Loucy (cell line): ENCODE data around the gene ADORA2A.

Experiments
- EZH2phosphoT487 ChIP-seq: fragments of 200-600 bp; IDR thresholded peaks from 2 replicates; pipeline ENCODE4 v1.6.1; 2018; ENCODE audit warnings: antibody characterized with exemption, mild to moderate bottlenecking, moderate library complexity, borderline replicate concordance
- TF ChIP-seq, protein P1 (sequence below): fragments of 200-600 bp; sonication (generic); conservative IDR thresholded peaks from 2 replicates; pipeline ENCODE4 v1.5.1; 2014; ENCODE audit warnings: mild to moderate bottlenecking, antibody characterized with exemption, low read length

DNA sequence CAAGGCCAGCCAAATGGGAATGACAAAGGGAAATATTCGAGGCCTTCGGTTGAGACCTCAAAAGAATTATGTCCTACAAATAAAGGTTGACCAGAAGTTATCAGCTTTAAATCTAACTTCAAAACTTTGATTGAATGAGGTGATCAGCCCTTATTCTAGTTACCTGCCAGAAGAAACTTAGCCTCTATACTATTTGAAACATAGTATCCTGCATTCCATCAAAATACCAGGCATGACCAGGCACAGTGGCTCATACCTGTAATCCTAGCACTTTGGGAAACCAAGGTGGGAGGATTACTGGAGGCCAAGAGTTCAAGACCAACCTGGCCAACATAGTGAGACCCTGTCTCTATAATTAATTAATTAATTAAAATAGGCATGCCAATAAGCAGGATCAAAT is 44.3 kb upstream of the ADORA2A start:
- TF ChIP-seq EZH2phosphoT487, result no peak
- TF ChIP-seq, protein P1, sequence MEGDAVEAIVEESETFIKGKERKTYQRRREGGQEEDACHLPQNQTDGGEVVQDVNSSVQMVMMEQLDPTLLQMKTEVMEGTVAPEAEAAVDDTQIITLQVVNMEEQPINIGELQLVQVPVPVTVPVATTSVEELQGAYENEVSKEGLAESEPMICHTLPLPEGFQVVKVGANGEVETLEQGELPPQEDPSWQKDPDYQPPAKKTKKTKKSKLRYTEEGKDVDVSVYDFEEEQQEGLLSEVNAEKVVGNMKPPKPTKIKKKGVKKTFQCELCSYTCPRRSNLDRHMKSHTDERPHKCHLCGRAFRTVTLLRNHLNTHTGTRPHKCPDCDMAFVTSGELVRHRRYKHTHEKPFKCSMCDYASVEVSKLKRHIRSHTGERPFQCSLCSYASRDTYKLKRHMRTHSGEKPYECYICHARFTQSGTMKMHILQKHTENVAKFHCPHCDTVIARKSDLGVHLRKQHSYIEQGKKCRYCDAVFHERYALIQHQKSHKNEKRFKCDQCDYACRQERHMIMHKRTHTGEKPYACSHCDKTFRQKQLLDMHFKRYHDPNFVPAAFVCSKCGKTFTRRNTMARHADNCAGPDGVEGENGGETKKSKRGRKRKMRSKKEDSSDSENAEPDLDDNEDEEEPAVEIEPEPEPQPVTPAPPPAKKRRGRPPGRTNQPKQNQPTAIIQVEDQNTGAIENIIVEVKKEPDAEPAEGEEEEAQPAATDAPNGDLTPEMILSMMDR, result no peak
